HepG2 (cell line): ENCODE results near the gene NDUFB10. TPM values are rescaled to one million over a fixed set of nuclear protein-coding genes. Genes with fewer than 3 reads are reported as not detected.

ENCODE experiments used
- CHCHD3 ChIP-seq: sonication (generic); formaldehyde crosslinking; IDR thresholded peaks from 2 replicates; pipeline ENCODE4 v1.8.0; 2022; ENCODE audit warnings: mild to moderate bottlenecking, missing genetic modification reagents, moderate library complexity
- KLF6 ChIP-seq: IDR thresholded peaks from 2 replicates; pipeline ENCODE4 v1.8.0; 2016; ENCODE audit warnings: missing biosample characterization, missing genetic modification reagents
- RBFOX2 ChIP-seq: fragments of 200-400 bp; formaldehyde crosslinking; IDR thresholded peaks from 2 replicates; pipeline ENCODE4 v1.6.1; 2017; ENCODE audit warnings: low read depth, mild to moderate bottlenecking, low read length
- SSRP1 ChIP-seq: IDR thresholded peaks from 2 replicates; pipeline ENCODE4 v1.6.1; 2016; ENCODE audit warnings: control low read depth
- TCF12 ChIP-seq, 2 experiments: fragments of 450-650 bp in 1 of 2; sonication (generic) in 1 of 2; formaldehyde crosslinking in 1 of 2; IDR thresholded peaks; 2 replicates each; pipeline versions ENCODE4 v1.6.1 to v1.8.0; 2017 to 2022; ENCODE audit warnings: antibody characterized with exemption in 1 of 2, mild to moderate bottlenecking in 1 of 2, missing genetic modification reagents in 1 of 2, moderate library complexity in 1 of 2
- ZNF766 ChIP-seq: sonication (generic); formaldehyde crosslinking; IDR thresholded peaks from 2 replicates; pipeline ENCODE4 v1.5.0; 2020; ENCODE audit warnings: missing genetic modification reagents, borderline replicate concordance
- ZNF768 ChIP-seq: sonication (generic); formaldehyde crosslinking; IDR thresholded peaks from 2 replicates; pipeline ENCODE4 v1.4.0; 2020; ENCODE audit warnings: missing genetic modification reagents
- ZSCAN9 ChIP-seq: IDR thresholded peaks from 2 replicates; pipeline ENCODE4 v1.6.1; 2016; ENCODE audit warnings: borderline replicate concordance
- polyA plus RNA-seq, 8 experiments: library from polyadenylated mRNA; depleted of rRNA in 3 of 8; stranded (reverse) in 7 of 8; unstranded in 1 of 8; fragments of >200 nt; fragmentation: Illumina TruSeq in 4 of 8; extraction: Trizol in 4 of 8; gene quantifications; 2 replicates each; pipeline versions ENCODE4 v1.2.1 to v1.2.3, GENCODE V29; 2011 to 2016; ENCODE audit warnings: low read depth in 4 of 8, missing spikeins in 1 of 8, mixed read lengths in 1 of 8; ENCODE audit not compliant: insufficient read depth in 1 of 8
- total RNA-seq, 5 experiments: library from RNA; depleted of rRNA; stranded (reverse); fragments of >200 nt; fragmentation: Illumina TruSeq; extraction: Trizol; gene quantifications; 2 replicates each; pipeline ENCODE4 v1.2.3, GENCODE V29; 2016; ENCODE audit warnings: low read depth in 1 of 5
- TF ChIP-seq, protein P1 (sequence below): sonication (generic); formaldehyde crosslinking; IDR thresholded peaks from 2 replicates; pipeline ENCODE4 v1.4.0; 2020; ENCODE audit warnings: missing genetic modification reagents
- TF ChIP-seq, protein P2 (sequence below): sonication (generic); formaldehyde crosslinking; IDR thresholded peaks from 2 replicates; pipeline ENCODE4 v1.8.0; 2022; ENCODE audit warnings: missing genetic modification reagents, mild to moderate bottlenecking, inconsistent platforms, borderline replicate concordance
- TF ChIP-seq, protein P3 (sequence below): sonication (generic); formaldehyde crosslinking; IDR thresholded peaks from 2 replicates; pipeline ENCODE4 v1.9.0; 2021; ENCODE audit warnings: mild to moderate bottlenecking, missing genetic modification reagents
- TF ChIP-seq, protein P4 (sequence below): sonication (generic); formaldehyde crosslinking; IDR thresholded peaks from 2 replicates; pipeline ENCODE4 v1.4.0; 2020; ENCODE audit warnings: missing genetic modification reagents
- TF ChIP-seq, protein P5 (sequence below): sonication (generic); formaldehyde crosslinking; IDR thresholded peaks from 2 replicates; pipeline ENCODE4 v1.5.0; 2020; ENCODE audit warnings: missing genetic modification reagents

Gene NDUFB10
- total and polyA plus RNA-seq, 2 of the 13 experiments (the other 11 are each of a cell fraction or from before 2014, with no cell fraction given), result 68.6 to 157 TPM

DNA sequence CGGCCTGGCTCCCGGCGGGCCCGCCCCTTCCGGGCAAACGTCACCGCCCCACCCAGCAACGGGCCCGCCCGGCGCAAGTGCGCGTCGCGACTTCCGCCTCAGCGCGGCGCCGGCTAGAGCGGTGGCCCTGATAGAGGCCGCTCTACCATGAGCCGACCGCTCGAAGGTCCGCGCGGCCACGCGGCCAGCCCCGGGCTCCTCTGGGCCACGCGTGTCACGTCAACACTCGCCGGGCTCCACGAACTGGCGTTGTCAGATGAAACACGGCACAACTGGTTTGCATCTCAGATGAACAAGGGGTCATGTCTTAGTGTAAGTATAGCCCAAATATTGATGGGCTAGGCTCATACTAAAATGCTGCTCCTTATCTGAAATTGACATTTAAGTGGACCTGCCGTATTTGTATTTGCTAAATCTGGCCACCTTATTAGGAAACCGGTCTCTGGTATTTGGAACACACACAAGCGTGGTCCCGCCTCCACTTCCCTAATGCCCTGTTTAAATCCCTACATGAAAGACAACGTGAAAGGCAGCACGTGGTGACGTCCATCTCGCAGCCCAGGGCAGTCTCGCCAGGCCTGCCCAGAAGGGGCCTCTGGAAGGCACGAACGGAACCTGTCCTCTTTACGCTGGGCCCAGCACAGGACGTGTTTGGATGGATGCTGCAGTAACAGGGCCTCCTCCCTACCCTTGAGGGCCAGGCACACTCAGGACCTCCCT lies 50.6 kb downstream of the NDUFB10 start, which contains the start of gene ZNF598 (continued):
- TF ChIP-seq RBFOX2, result peak; percentile 92
- TF ChIP-seq, protein P1, sequence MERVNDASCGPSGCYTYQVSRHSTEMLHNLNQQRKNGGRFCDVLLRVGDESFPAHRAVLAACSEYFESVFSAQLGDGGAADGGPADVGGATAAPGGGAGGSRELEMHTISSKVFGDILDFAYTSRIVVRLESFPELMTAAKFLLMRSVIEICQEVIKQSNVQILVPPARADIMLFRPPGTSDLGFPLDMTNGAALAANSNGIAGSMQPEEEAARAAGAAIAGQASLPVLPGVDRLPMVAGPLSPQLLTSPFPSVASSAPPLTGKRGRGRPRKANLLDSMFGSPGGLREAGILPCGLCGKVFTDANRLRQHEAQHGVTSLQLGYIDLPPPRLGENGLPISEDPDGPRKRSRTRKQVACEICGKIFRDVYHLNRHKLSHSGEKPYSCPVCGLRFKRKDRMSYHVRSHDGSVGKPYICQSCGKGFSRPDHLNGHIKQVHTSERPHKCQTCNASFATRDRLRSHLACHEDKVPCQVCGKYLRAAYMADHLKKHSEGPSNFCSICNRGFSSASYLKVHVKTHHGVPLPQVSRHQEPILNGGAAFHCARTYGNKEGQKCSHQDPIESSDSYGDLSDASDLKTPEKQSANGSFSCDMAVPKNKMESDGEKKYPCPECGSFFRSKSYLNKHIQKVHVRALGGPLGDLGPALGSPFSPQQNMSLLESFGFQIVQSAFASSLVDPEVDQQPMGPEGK, result 0 out of 2 replicates have a peak, but pooled peaks have one; percentile 22
- no peak for TF ChIP-seq CHCHD3 (CRISPR knock-in tag)
- TF ChIP-seq SSRP1 (CRISPR knock-in tag), result no peak
- TF ChIP-seq, protein P2, sequence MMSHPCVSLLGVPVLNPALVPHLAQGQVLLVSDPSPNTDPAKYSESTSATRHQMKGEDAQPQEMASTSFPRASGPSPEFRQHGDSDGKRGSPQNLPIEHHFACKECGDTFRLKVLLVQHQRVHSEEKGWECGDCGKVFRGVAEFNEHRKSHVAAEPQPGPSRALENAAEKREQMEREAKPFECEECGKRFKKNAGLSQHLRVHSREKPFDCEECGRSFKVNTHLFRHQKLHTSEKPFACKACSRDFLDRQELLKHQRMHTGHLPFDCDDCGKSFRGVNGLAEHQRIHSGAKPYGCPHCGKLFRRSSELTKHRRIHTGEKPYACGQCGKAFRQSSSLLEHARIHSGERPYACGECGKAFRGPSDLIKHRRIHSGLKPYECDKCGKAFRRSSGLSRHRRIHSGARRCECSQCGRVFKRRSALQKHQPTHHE (CRISPR knock-in tag), result no peak
- peak; percentile 39; the same call in 1 of the 2 replicates for TF ChIP-seq ZSCAN9 (CRISPR knock-in tag)
- TF ChIP-seq ZNF768 (CRISPR knock-in tag), result peak; percentile 45; the same call in 1 of the 2 replicates
- TF ChIP-seq TCF12 (IDR thresholded peaks at IDR 0.05), result no peak
- no peak for TF ChIP-seq TCF12 (CRISPR knock-in tag; IDR thresholded peaks at IDR 0.05)
- TF ChIP-seq, protein P3, sequence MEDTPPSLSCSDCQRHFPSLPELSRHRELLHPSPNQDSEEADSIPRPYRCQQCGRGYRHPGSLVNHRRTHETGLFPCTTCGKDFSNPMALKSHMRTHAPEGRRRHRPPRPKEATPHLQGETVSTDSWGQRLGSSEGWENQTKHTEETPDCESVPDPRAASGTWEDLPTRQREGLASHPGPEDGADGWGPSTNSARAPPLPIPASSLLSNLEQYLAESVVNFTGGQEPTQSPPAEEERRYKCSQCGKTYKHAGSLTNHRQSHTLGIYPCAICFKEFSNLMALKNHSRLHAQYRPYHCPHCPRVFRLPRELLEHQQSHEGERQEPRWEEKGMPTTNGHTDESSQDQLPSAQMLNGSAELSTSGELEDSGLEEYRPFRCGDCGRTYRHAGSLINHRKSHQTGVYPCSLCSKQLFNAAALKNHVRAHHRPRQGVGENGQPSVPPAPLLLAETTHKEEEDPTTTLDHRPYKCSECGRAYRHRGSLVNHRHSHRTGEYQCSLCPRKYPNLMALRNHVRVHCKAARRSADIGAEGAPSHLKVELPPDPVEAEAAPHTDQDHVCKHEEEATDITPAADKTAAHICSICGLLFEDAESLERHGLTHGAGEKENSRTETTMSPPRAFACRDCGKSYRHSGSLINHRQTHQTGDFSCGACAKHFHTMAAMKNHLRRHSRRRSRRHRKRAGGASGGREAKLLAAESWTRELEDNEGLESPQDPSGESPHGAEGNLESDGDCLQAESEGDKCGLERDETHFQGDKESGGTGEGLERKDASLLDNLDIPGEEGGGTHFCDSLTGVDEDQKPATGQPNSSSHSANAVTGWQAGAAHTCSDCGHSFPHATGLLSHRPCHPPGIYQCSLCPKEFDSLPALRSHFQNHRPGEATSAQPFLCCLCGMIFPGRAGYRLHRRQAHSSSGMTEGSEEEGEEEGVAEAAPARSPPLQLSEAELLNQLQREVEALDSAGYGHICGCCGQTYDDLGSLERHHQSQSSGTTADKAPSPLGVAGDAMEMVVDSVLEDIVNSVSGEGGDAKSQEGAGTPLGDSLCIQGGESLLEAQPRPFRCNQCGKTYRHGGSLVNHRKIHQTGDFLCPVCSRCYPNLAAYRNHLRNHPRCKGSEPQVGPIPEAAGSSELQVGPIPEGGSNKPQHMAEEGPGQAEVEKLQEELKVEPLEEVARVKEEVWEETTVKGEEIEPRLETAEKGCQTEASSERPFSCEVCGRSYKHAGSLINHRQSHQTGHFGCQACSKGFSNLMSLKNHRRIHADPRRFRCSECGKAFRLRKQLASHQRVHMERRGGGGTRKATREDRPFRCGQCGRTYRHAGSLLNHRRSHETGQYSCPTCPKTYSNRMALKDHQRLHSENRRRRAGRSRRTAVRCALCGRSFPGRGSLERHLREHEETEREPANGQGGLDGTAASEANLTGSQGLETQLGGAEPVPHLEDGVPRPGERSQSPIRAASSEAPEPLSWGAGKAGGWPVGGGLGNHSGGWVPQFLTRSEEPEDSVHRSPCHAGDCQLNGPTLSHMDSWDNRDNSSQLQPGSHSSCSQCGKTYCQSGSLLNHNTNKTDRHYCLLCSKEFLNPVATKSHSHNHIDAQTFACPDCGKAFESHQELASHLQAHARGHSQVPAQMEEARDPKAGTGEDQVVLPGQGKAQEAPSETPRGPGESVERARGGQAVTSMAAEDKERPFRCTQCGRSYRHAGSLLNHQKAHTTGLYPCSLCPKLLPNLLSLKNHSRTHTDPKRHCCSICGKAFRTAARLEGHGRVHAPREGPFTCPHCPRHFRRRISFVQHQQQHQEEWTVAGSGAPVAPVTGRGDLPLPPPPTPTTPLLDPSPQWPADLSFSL (CRISPR knock-in tag), result no peak
- TF ChIP-seq KLF6 (CRISPR knock-in tag), result peak; percentile 70
- TF ChIP-seq ZNF766 (CRISPR knock-in tag), result no peak; the same call in 1 of the 2 replicates
- TF ChIP-seq, protein P4, sequence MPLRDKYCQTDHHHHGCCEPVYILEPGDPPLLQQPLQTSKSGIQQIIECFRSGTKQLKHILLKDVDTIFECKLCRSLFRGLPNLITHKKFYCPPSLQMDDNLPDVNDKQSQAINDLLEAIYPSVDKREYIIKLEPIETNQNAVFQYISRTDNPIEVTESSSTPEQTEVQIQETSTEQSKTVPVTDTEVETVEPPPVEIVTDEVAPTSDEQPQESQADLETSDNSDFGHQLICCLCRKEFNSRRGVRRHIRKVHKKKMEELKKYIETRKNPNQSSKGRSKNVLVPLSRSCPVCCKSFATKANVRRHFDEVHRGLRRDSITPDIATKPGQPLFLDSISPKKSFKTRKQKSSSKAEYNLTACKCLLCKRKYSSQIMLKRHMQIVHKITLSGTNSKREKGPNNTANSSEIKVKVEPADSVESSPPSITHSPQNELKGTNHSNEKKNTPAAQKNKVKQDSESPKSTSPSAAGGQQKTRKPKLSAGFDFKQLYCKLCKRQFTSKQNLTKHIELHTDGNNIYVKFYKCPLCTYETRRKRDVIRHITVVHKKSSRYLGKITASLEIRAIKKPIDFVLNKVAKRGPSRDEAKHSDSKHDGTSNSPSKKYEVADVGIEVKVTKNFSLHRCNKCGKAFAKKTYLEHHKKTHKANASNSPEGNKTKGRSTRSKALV (CRISPR knock-in tag), result no peak
- TF ChIP-seq, protein P5, sequence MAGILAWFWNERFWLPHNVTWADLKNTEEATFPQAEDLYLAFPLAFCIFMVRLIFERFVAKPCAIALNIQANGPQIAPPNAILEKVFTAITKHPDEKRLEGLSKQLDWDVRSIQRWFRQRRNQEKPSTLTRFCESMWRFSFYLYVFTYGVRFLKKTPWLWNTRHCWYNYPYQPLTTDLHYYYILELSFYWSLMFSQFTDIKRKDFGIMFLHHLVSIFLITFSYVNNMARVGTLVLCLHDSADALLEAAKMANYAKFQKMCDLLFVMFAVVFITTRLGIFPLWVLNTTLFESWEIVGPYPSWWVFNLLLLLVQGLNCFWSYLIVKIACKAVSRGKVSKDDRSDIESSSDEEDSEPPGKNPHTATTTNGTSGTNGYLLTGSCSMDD, result no peak
